HG03439 (cell line): ENCODE measurements around the gene FBXO28.
"Not testable (repeated sequence)": the region's sequence is repeated elsewhere in the genome, so short reads cannot be mapped to it uniquely, and the experiment has no call there.

ENCODE experiments used
- ATAC-seq: cut with Tn5 transposase; IDR thresholded peaks from one replicate; pipeline ENCODE4 v1.9.1; 2021; ENCODE audit warnings: mild to moderate bottlenecking, moderate library complexity; ENCODE audit not compliant: unreplicated experiment

FBXO28 gene

DNA sequence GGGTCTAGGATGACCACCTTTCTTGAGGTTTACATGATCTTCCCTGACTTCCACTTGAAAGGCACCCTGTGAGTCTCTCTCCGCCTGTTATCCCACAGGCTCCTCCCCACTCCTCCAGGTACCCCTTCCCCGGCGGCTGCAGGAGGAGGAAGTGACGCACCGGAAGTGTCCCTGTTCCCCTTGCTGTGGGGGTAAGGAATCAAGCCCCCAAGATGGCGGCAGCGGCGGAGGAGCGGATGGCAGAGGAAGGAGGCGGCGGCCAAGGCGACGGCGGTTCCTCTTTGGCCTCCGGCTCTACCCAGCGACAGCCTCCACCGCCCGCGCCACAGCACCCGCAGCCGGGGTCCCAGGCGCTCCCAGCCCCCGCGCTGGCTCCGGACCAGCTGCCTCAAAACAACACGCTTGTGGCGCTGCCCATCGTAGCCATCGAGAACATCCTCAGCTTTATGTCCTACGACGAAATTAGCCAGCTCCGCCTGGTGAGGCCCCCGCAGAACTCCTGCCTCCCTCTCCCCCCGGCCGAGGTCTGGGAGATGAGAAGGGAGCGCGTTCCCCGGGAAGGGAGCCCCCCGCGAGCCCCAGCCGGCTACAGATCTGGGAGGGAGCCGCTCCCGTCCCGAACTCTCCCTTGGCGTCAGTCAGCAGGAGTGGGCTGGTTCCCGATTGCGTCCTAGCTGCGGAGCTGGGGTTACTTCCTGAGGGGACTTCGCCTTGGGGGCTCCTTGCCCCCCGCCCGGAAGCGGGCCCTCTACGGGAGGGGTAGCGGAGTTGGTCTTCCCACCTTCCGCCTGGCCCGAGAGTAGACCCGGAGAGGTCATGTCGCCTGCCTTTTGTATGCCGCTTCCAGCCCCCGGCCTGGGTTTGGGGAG is at the start of gene FBXO28:
Gene FBXO28, plus strand, starts transcription at position 194 of the 869 bp plus-strand sequence. Its CDS starts 19 bp downstream, at position 213.
- peak; percentile 96 for ATAC-seq

DNA sequence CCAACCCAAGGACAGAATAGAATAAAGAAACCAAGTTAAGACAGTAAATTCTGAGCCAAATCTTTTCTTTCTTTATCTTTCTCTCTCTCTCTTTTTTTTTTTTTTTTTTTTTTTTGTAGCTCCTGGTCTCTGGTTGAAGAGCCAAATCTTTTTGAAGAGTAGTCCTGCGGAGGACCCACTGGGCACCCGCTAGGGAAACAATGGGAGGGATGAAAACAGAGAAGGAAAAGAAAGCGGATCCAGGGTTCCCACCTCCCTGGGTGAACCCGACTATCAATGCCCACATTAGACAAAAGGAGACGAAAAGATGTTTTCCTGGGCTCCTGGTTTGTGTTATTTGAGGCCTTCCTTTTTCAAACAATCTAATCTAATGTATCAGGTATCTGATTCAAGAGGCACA is 49.8 kb upstream of the FBXO28 start:
- ATAC-seq: no peak

DNA sequence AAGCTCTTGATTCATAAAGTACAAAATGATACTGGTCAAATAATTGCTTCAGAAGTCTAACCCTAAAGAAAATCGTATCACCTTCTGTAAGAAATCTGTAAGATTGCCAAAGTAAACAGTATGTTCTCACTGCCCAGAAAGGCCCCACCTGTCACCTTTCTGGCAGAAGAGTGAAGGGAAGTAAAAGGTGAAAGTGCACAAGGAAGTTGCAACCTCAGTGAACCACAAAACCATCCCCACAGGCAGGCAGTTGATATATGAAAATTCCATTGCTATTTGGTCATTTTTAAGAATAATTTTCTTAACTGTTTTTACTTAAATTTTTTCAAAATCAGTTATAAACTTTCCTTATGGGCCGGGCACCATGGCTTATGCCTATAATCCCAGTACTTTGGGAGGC is 48.5 kb upstream of the FBXO28 start:
- no peak for ATAC-seq

DNA sequence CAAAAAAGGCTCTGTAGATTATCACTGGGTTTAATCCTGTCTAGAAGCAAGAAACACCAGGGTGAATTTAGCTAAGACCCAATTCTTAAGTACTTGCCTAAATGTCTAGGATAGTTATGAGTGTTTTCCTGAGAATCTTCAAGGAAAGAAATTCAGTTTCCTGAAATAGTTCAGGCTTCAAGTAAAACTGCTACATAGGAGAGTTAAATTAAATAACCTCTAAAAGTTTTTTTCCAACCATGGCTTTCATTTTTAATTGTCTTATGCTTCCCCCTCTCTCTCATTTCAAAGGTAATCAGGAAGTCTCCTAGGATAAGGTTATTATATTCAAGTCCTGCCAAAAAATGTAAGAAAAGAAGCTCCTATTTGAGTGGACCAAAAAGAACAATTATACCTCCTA is 46.7 kb upstream of the FBXO28 start:
- ATAC-seq: no peak

- no peak for ATAC-seq
Observed at GRCh38 chr1:224067621-224068457, 46.1 kb upstream of the FBXO28 start.

GRCh38 chr1:224068458-224069072 is 45.3 kb upstream of the FBXO28 start:
- ATAC-seq: no peak

GRCh38 chr1:224069138-224069537 is 44.8 kb upstream of the FBXO28 start:
- no peak for ATAC-seq

DNA sequence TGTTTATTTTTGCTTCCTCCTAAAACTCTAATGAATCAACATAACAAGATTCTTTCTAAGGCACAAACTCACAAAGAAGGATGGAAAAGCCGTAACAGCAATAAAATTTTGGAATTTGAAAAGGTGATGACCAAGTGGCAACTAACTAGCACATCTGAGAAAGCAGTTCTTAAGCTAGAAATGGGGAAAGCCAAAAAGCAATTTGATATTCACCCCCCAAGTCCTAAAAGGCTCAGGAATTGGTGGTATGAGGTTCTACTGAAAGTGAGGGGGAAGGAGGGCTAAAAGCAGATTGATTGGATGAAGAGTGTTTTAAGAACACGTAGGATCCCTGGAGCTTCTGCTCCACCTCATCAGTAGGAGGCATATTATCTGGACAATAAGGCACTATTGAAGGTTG is 43.4 kb upstream of the FBXO28 start:
- ATAC-seq: no peak

GRCh38 chr1:224076407-224076806 is 37.5 kb upstream of the FBXO28 start:
- ATAC-seq: no peak

- not testable (repeated sequence) for ATAC-seq
Observed at GRCh38 chr1:224079644-224080043, 34.3 kb upstream of the FBXO28 start.

- no peak for ATAC-seq
Observed at GRCh38 chr1:224080115-224080774, 33.7 kb upstream of the FBXO28 start.

DNA sequence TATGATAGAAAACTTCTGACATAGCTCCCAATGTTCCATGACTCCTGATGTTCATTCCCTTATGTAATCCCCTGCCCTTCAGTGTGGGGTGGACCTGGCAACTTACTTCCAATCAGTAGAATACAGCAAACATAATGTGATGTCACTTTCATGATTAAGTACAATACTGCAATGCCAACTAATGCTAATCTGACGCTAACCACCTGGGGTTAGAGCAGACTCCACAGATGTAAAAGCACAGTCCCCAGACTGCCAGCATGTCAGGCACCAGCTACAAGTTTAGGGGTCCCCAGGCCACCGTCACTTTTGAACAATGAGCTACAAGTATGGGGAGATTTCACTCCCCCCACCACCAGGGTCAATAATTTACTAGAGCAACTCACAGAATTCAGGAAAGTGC is 32.3 kb upstream of the FBXO28 start:
- ATAC-seq: no peak

DNA sequence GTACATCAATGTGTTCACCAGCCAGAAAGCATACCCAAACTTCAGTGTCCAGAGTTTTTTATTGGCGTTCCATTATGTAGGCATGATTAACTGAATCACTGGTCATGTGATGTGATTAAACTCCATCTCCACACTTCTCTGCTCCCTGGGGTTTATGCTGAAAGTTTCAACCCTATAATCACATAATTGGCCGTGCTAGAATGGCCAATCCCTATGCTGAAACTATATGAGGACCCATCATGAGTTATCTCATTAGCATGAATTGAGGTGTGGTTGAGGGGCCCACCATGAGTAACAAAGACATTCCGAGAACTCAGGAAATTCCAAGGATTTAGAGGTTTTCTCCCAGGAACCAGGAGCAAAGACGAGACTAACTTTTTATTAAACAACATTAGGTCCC is 31.8 kb upstream of the FBXO28 start:
- ATAC-seq: no peak

DNA sequence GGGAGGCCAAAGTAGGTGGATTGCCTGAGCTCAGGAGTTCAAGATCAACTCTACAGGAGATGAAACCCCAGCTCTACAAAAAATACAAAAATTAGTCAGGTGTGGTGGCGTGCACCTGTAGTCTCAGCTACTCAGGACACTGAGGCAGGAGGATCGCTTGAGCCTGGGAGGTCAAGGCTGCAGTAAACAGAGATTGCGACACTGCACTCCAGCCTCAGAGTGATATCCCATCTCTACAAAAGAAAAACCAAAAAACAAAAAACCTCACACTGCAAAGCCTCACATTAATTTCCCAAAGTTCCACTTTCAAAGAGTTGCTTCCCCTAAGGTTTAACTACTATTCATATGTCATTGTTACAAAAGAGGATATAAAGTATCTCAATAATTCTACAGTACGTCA is 29.0 kb upstream of the FBXO28 start:
- no peak for ATAC-seq

DNA sequence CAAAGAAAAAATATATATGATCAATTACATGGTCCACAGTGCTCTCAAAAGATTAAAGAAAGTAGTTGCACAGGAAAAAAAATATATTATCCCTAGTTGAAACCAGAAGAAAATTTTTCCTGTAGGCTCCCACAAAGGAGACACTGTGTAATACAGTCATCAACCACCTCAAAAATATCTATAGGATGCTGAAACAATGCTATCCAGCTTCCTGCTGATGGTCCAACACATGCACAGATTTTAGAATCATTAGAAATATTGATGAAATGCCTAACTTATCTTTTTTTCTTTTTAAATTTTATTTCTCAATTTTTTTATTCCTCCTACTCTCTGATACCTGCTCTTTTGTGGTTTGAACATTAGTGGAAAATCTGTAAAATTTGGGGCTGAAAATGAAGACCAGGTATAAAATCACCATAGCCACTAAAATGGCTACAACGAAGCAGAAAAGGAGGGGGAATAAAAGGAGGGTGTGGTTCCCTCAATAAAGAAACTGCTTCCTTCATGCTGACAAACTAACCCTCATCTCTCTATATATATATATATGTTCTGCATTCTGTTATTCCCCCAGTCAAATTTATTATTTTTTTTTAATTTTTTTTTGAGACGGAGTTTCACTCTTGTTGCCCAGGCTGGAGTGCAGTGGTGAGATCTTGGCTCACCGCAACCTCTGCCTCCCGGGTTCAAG is 28.3 kb upstream of the FBXO28 start:
- ATAC-seq: no peak

DNA sequence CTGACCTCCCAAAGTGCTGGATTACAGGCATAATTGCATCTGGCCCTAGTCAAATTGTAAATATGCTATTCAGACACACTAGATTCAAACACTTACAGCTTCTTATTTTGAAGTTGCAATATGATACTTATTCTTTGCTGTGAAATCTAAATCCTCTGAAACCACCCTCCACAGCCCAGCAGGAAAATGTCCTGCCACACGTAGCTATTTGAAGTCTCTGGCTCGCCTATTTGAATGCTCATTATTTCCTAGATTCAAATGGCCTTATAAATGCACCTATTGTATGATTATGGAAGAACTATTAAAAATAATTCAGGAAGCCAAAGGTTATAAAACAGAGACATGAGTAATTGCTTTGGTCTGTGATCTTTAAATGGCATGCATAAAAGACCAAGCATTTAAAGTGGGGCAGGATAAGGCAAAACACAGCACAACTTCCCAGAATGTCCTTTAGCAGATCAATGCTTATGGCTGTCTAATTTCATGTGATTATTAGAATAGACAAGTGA is 26.6 kb upstream of the FBXO28 start:
- ATAC-seq: no peak

DNA sequence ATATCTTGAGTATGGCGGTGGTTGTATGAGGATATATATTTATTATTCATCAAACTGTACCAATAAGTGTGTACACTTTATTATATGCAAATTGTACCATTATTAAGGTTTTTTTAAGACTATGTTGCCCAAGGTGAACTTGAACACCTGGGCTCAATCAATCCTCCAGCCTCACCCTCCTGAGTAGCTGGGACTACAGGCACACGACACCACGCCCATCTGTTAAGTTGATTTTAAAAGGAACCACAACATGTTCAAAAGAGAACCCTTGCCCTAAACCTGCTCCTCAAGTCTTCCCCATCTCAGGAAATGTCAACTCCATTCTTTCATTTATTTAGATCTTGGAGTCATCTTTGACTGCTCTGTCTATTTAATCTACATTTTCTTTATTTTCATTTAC is 24.3 kb upstream of the FBXO28 start:
- no peak for ATAC-seq

DNA sequence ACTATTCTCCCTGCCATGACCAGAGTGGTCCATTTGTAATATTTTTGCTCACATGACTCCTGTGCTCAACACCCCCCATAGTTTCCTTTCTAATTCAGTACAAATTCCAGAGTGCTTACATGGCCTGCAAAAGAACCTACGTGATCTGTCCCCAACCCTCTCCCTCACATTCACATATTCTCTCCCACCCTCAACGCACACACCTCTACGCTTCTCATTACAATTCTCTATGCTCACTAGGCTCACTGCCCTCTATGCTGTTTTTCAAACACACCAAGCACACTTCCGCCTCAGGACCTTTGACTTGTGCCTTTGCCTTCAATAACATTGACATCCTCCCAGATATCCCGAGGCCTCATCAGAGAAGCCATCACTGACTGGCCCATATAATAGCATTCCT is 23.8 kb upstream of the FBXO28 start:
- ATAC-seq: no peak

DNA sequence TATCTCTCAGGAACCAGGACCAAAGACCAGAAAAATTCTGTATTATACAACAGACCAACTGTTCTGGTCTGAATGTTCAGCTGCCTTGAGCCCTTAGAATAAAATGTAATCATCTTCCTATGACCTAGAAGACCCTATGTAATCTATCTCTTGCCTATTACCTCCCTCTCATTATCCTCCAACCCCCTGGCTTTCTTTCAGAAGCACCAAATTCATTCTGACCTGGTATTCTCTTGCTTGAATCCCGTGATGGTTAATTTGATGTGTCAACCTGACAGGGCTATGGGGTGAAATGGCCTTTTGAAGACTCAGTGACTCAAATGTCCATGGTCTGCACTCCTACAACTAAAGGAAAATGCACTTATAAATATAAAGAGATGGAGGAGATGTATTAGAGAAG is 21.8 kb upstream of the FBXO28 start:
- ATAC-seq: no peak

- ATAC-seq: no peak
Observed at GRCh38 chr1:224092601-224093000, 21.3 kb upstream of the FBXO28 start.
